ENCODE results near the gene PIGM. TPM values are rescaled to one million over a fixed set of nuclear protein-coding genes. Genes with fewer than 3 reads are reported as not detected.

The PIGM gene
- total and polyA plus RNA-seq, 9 donors, result 3.6 to 6.6 (median 5.2) TPM

- H3K4me3 ChIP-seq (ENCODE audit: low read length), result no peak overlapping the region
- WGBS (ENCODE audit: insufficient coverage), result no CpG with 5 or more reads among the region's 2 CpGs
- no peaks in the 10 kb centered on the region for H3K4me1 ChIP-seq (ENCODE audit: control insufficient read depth, insufficient read depth, low read length)
- peaks cover 2% of the 10 kb centered on the region for H3K36me3 ChIP-seq (ENCODE audit: control insufficient read depth, insufficient read depth, low read length)
- no peak for DNase-seq
- H3K9me3 ChIP-seq (replicated peaks; ENCODE audit: control insufficient read depth, low read depth, low read length), result no peaks in the 10 kb centered on the region
- H3K27me3 ChIP-seq (ENCODE audit: control insufficient read depth, insufficient read depth, low read length), result no peaks in the 10 kb centered on the region
- H3K27ac ChIP-seq (ENCODE audit: low read length), result no peak overlapping the region
These were observed 7.4 kb downstream of the PIGM start for GRCh38 chr1:160024195-160024905.

GRCh38 chr1:160022330-160023310, 9.2 kb downstream of the PIGM start:
- Histone ChIP-seq H3K4me3 (ENCODE audit: low read length) (no peak overlapping the region), H3K27me3 (ENCODE audit: control insufficient read depth, insufficient read depth, low read length) (no peaks in the 10 kb centered on the region), H3K4me1 (ENCODE audit: control insufficient read depth, insufficient read depth, low read length) (no peaks in the 10 kb centered on the region), H3K9me3 (replicated peaks; ENCODE audit: control insufficient read depth, low read depth, low read length) (no peaks in the 10 kb centered on the region), H3K36me3 (ENCODE audit: control insufficient read depth, insufficient read depth, low read length) (peaks cover 2% of the 10 kb centered on the region), H3K27ac (ENCODE audit: low read length) (no peak overlapping the region)
- 22% methylated on average over 5 of the region's 6 CpGs for WGBS (ENCODE audit: insufficient coverage)
- DNase-seq, result no peak

GRCh38 chr1:160021376-160022074, 10.3 kb downstream of the PIGM start:
- H3K4me3 ChIP-seq (ENCODE audit: low read length), result no peak overlapping the region
- H3K9me3 ChIP-seq (replicated peaks; ENCODE audit: control insufficient read depth, low read depth, low read length), result no peaks in the 10 kb centered on the region
- WGBS (ENCODE audit: insufficient coverage), result 83% methylated on average over 1 of the region's 5 CpGs
- peaks cover 2% of the 10 kb centered on the region for H3K36me3 ChIP-seq (ENCODE audit: control insufficient read depth, insufficient read depth, low read length)
- DNase-seq, result no peak
- H3K27me3 ChIP-seq (ENCODE audit: control insufficient read depth, insufficient read depth, low read length), result peaks cover 4% of the 10 kb centered on the region
- H3K4me1 ChIP-seq (ENCODE audit: control insufficient read depth, insufficient read depth, low read length), result no peaks in the 10 kb centered on the region
- no peak overlapping the region for H3K27ac ChIP-seq (ENCODE audit: low read length)

GRCh38 chr1:160020196-160020595, 11.6 kb downstream of the PIGM start:
- Histone ChIP-seq H3K4me1 (ENCODE audit: control insufficient read depth, insufficient read depth, low read length) (no peaks in the 10 kb centered on the region), H3K27ac (ENCODE audit: low read length) (no peak overlapping the region), H3K9me3 (replicated peaks; ENCODE audit: control insufficient read depth, low read depth, low read length) (no peaks in the 10 kb centered on the region), H3K4me3 (ENCODE audit: low read length) (no peak overlapping the region), H3K36me3 (ENCODE audit: control insufficient read depth, insufficient read depth, low read length) (no peaks in the 10 kb centered on the region), H3K27me3 (ENCODE audit: control insufficient read depth, insufficient read depth, low read length) (peaks cover 4% of the 10 kb centered on the region)
- WGBS (ENCODE audit: insufficient coverage), result 82% methylated on average over 4 of the region's 5 CpGs
- DNase-seq, result no peak

- H3K27ac ChIP-seq (ENCODE audit: low read length), result no peak overlapping the region
- no peaks in the 10 kb centered on the region for H3K4me1 ChIP-seq (ENCODE audit: control insufficient read depth, insufficient read depth, low read length)
- peaks cover 4% of the 10 kb centered on the region for H3K27me3 ChIP-seq (ENCODE audit: control insufficient read depth, insufficient read depth, low read length)
- no peak overlapping the region for H3K4me3 ChIP-seq (ENCODE audit: low read length)
- WGBS (ENCODE audit: insufficient coverage), result no CpG with 5 or more reads among the region's 1 CpG
- DNase-seq, result no peak
- no peaks in the 10 kb centered on the region for H3K36me3 ChIP-seq (ENCODE audit: control insufficient read depth, insufficient read depth, low read length)
- no peaks in the 10 kb centered on the region for H3K9me3 ChIP-seq (replicated peaks; ENCODE audit: control insufficient read depth, low read depth, low read length)
These were observed 12.9 kb downstream of the PIGM start for GRCh38 chr1:160018900-160019299.

- Histone ChIP-seq H3K4me3 (ENCODE audit: low read length) (no peak overlapping the region), H3K36me3 (ENCODE audit: control insufficient read depth, insufficient read depth, low read length) (no peaks in the 10 kb centered on the region), H3K4me1 (ENCODE audit: control insufficient read depth, insufficient read depth, low read length) (no peaks in the 10 kb centered on the region), H3K9me3 (replicated peaks; ENCODE audit: control insufficient read depth, low read depth, low read length) (no peaks in the 10 kb centered on the region), H3K27me3 (ENCODE audit: control insufficient read depth, insufficient read depth, low read length) (peaks cover 4% of the 10 kb centered on the region), H3K27ac (ENCODE audit: low read length) (no peak overlapping the region)
- DNase-seq, result no peak
- WGBS (ENCODE audit: insufficient coverage), result 68% methylated on average over 2 of the region's 3 CpGs
These were observed 13.4 kb downstream of the PIGM start for GRCh38 chr1:160018347-160018746.

- no peak for DNase-seq
- Histone ChIP-seq H3K4me3 (ENCODE audit: low read length) (no peak overlapping the region), H3K36me3 (ENCODE audit: control insufficient read depth, insufficient read depth, low read length) (no peaks in the 10 kb centered on the region), H3K4me1 (ENCODE audit: control insufficient read depth, insufficient read depth, low read length) (no peaks in the 10 kb centered on the region), H3K9me3 (replicated peaks; ENCODE audit: control insufficient read depth, low read depth, low read length) (no peaks in the 10 kb centered on the region), H3K27me3 (ENCODE audit: control insufficient read depth, insufficient read depth, low read length) (peaks cover 4% of the 10 kb centered on the region), H3K27ac (ENCODE audit: low read length) (no peak overlapping the region)
- WGBS (ENCODE audit: insufficient coverage), result no CpG with 5 or more reads among the region's 1 CpG
These were observed 14.2 kb downstream of the PIGM start for GRCh38 chr1:160017592-160017991.

GRCh38 chr1:160011781-160012180, 20.0 kb downstream of the PIGM start:
- WGBS (ENCODE audit: insufficient coverage), result 80% methylated on average over 1 of the region's 3 CpGs
- no peak overlapping the region for H3K4me3 ChIP-seq (ENCODE audit: low read length)
- H3K27ac ChIP-seq (ENCODE audit: low read length), result no peak overlapping the region
- H3K9me3 ChIP-seq (replicated peaks; ENCODE audit: control insufficient read depth, low read depth, low read length), result no peaks in the 10 kb centered on the region
- no peak for DNase-seq
- H3K27me3 ChIP-seq (ENCODE audit: control insufficient read depth, insufficient read depth, low read length), result peaks cover 5% of the 10 kb centered on the region
- H3K4me1 ChIP-seq (ENCODE audit: control insufficient read depth, insufficient read depth, low read length), result no peaks in the 10 kb centered on the region
- no peaks in the 10 kb centered on the region for H3K36me3 ChIP-seq (ENCODE audit: control insufficient read depth, insufficient read depth, low read length)

- H3K4me3 ChIP-seq (ENCODE audit: low read length), result no peak overlapping the region
- H3K27me3 ChIP-seq (ENCODE audit: control insufficient read depth, insufficient read depth, low read length), result peaks cover 5% of the 10 kb centered on the region
- H3K4me1 ChIP-seq (ENCODE audit: control insufficient read depth, insufficient read depth, low read length), result no peaks in the 10 kb centered on the region
- no CpG with 5 or more reads among the region's 2 CpGs for WGBS (ENCODE audit: insufficient coverage)
- H3K9me3 ChIP-seq (replicated peaks; ENCODE audit: control insufficient read depth, low read depth, low read length), result no peaks in the 10 kb centered on the region
- DNase-seq, result no peak
- H3K27ac ChIP-seq (ENCODE audit: low read length), result no peak overlapping the region
- no peaks in the 10 kb centered on the region for H3K36me3 ChIP-seq (ENCODE audit: control insufficient read depth, insufficient read depth, low read length)
These were observed 22.0 kb downstream of the PIGM start for GRCh38 chr1:160009801-160010200.

GRCh38 chr1:160009081-160009480, 22.7 kb downstream of the PIGM start:
- H3K4me3 ChIP-seq (ENCODE audit: low read length), result no peak overlapping the region
- no peaks in the 10 kb centered on the region for H3K36me3 ChIP-seq (ENCODE audit: control insufficient read depth, insufficient read depth, low read length)
- peaks cover 5% of the 10 kb centered on the region for H3K27me3 ChIP-seq (ENCODE audit: control insufficient read depth, insufficient read depth, low read length)
- H3K9me3 ChIP-seq (replicated peaks; ENCODE audit: control insufficient read depth, low read depth, low read length), result no peaks in the 10 kb centered on the region
- no peaks in the 10 kb centered on the region for H3K4me1 ChIP-seq (ENCODE audit: control insufficient read depth, insufficient read depth, low read length)
- WGBS (ENCODE audit: insufficient coverage), result no CpG with 5 or more reads among the region's 2 CpGs
- DNase-seq, result no peak
- no peak overlapping the region for H3K27ac ChIP-seq (ENCODE audit: low read length)

Measured in muscle of leg (tissue), 11 donors.